ENCODE measurements around the gene TNFRSF4. TPM values are rescaled to one million over a fixed set of nuclear protein-coding genes. Genes with fewer than 3 reads are reported as not detected.

Gene TNFRSF4
- total and polyA plus RNA-seq, 7 donors = 1.4 to 4.6 (median 3.5) TPM

GRCh38 chr1:1222575-1223225, 8.7 kb upstream of the TNFRSF4 start:
- H3K27me3 ChIP-seq (ENCODE audit: insufficient read depth in 3 of 3, low read length in 2 of 3) = no peaks in the 10 kb centered on the region
- ATAC-seq (no peak), DNase-seq (no peak)
- no peaks in the 10 kb centered on the region for H3K9me3 ChIP-seq
- peaks cover 0 to 77% of the 10 kb centered on the region in 2 donors for H3K36me3 ChIP-seq (ENCODE audit: insufficient read depth in 1 of 2, low read depth in 1 of 2)
- H3K27ac ChIP-seq = no peak overlapping the region
- no peak for TF ChIP-seq CTCF (IDR thresholded peaks at IDR 0.05)
- intact Hi-C loops (cut with DNase I) = no loop called here
- peaks cover 2% of the 10 kb centered on the region for H3K4me1 ChIP-seq
- 90 to 93% (median 90%) methylated on average over 44 of the region's 44 CpGs for WGBS, 3 donors
- no peak overlapping the region for H3K4me3 ChIP-seq

- Histone ChIP-seq H3K27me3 (ENCODE audit: insufficient read depth in 3 of 3, low read length in 2 of 3) (no peaks in the 10 kb centered on the region), H3K4me1 (peaks cover 2% of the 10 kb centered on the region), H3K27ac (no peak overlapping the region), H3K36me3 (ENCODE audit: insufficient read depth in 1 of 2, low read depth in 1 of 2) (peaks cover 0 to 77% of the 10 kb centered on the region in 2 donors), H3K9me3 (no peaks in the 10 kb centered on the region), H3K4me3 (no peak overlapping the region)
- 84 to 89% (median 89%) methylated on average over 23 to 30 of the region's 30 CpGs for WGBS, 3 donors
- DNase-seq (no peak), ATAC-seq (no peak)
- intact Hi-C loops (cut with DNase I) = no loop called here
- no peak for TF ChIP-seq CTCF (IDR thresholded peaks at IDR 0.05)
Measured at GRCh38 chr1:1221887-1222574, 8.1 kb upstream of the TNFRSF4 start.

- intact Hi-C loops (cut with DNase I) = no loop called here
- 81 to 88% (median 87%) methylated on average over 23 to 24 of the region's 24 CpGs for WGBS, 3 donors
- no peaks in the 10 kb centered on the region for H3K27me3 ChIP-seq (ENCODE audit: insufficient read depth in 3 of 3, low read length in 2 of 3)
Measured at GRCh38 chr1:1220197-1220596, 6.2 kb upstream of the TNFRSF4 start.

GRCh38 chr1:1219341-1219740, 5.4 kb upstream of the TNFRSF4 start:
- Histone ChIP-seq H3K4me1 (no peaks in the 10 kb centered on the region), H3K27ac (no peak overlapping the region), H3K9me3 (no peaks in the 10 kb centered on the region), H3K36me3 (ENCODE audit: insufficient read depth in 1 of 2, low read depth in 1 of 2) (peaks cover 0 to 76% of the 10 kb centered on the region in 2 donors), H3K4me3 (no peak overlapping the region), H3K27me3 (ENCODE audit: insufficient read depth in 3 of 3, low read length in 2 of 3) (no peaks in the 10 kb centered on the region)
- WGBS, 3 donors = 93 to 95% (median 95%) methylated on average over 20 of the region's 20 CpGs
- no peak for DNase-seq
- no peak for ATAC-seq
- intact Hi-C loops (cut with DNase I) = no loop called here
- no peak for TF ChIP-seq CTCF (IDR thresholded peaks at IDR 0.05)

More at GRCh38 chr1:1220197-1220596, 6.2 kb upstream of the TNFRSF4 start:
- H3K4me3 ChIP-seq = no peak overlapping the region
- TF ChIP-seq CTCF (IDR thresholded peaks at IDR 0.05) = no peak
- H3K36me3 ChIP-seq (ENCODE audit: insufficient read depth in 1 of 2, low read depth in 1 of 2) = peaks cover 0 to 83% of the 10 kb centered on the region in 2 donors
- H3K9me3 ChIP-seq = no peaks in the 10 kb centered on the region
- DNase-seq (no peak), ATAC-seq (no peak)
- H3K27ac ChIP-seq = no peak overlapping the region
- no peaks in the 10 kb centered on the region for H3K4me1 ChIP-seq

Data from psoas muscle (tissue), 8 donors.